OCI-LY7 (cell line): ENCODE data around the gene OR5B21.

Source experiments
- CTCF ChIP-seq: fragments of 200-600 bp; sonication (generic); conservative IDR thresholded peaks from 2 replicates; pipeline ENCODE4 v1.5.1; 2014; ENCODE audit warnings: mild to moderate bottlenecking, antibody characterized with exemption, low read length, moderate library complexity, mixed read lengths
- EZH2phosphoT487 ChIP-seq: fragments of 200-600 bp; sonication (generic); IDR thresholded peaks from 2 replicates; pipeline ENCODE4 v1.6.1; 2018; ENCODE audit warnings: low read depth, borderline replicate concordance, mild to moderate bottlenecking, mixed run types, antibody characterized with exemption, low read length, moderate library complexity, mixed read lengths

GRCh38 chr11:58504232-58504631 lies 3.7 kb downstream of the OR5B21 start:
- TF ChIP-seq CTCF (no peak), EZH2phosphoT487 (no peak)
